ENCODE results near the gene AADACL3.

DNA sequence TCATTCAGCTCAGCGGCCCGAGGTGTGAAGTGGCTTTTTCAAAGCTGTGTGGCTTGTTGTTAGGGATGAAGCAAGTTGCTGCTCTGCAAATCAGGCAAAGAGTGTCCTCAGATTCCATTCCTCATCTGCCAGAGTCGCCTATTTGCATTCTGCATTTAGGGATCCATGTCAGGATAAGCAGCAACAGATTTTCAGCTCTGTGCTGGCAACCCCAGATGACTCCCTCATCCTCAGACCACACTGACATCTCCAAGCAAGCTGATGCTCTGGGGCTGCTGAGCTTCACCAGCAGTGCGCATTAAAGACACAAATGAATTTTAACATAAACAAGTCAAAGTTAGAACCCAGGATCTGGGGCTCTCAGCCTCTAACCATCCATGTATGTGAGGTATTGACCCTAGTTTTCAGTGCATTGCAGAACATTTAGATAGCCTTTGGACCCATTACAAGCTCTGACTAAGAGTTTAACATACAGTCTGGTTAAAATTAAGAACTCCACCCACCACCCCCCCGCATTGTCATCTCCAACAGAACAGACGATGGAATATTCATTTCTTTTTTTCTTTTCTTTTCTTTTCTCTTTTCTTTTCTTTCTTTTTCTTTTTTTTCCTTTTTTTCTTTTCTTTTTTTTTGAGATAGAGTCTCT is 41.0 kb downstream of the AADACL3 start:
- TF ChIP-seq JUND (IDR thresholded peaks at IDR 0.05; ENCODE audit: low read depth, low read length) (no peak), ZNF622 (IDR thresholded peaks at IDR 0.05) (no peak), EED (IDR thresholded peaks at IDR 0.05; ENCODE audit: low read depth) (no peak)
- TF ChIP-seq, protein P1, sequence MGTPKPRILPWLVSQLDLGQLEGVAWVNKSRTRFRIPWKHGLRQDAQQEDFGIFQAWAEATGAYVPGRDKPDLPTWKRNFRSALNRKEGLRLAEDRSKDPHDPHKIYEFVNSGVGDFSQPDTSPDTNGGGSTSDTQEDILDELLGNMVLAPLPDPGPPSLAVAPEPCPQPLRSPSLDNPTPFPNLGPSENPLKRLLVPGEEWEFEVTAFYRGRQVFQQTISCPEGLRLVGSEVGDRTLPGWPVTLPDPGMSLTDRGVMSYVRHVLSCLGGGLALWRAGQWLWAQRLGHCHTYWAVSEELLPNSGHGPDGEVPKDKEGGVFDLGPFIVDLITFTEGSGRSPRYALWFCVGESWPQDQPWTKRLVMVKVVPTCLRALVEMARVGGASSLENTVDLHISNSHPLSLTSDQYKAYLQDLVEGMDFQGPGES (IDR thresholded peaks at IDR 0.05) = no peak

Measured in GM12878 (cell line).